NCI-H460 (cell line): Measurements from ENCODE around the gene INSIG1. TPM values are rescaled to one million over a fixed set of nuclear protein-coding genes. Genes with fewer than 3 reads are reported as not detected.

Source experiments
- DNase-seq: peaks from one replicate; pipeline ENCODE4 v3.0.0-alpha.2; 2016; ENCODE audit warnings: low read depth; ENCODE audit errors: extremely low read depth
- total RNA-seq: library from RNA; depleted of rRNA; stranded (reverse); fragments of >200 nt; shearing (Covaris generic); gene quantifications from 2 replicates; pipeline ENCODE4 v1.2.3, GENCODE V29; 2014

Gene INSIG1
- total RNA-seq, 1 experiment from 2014 or later, result 19.0 TPM

DNA sequence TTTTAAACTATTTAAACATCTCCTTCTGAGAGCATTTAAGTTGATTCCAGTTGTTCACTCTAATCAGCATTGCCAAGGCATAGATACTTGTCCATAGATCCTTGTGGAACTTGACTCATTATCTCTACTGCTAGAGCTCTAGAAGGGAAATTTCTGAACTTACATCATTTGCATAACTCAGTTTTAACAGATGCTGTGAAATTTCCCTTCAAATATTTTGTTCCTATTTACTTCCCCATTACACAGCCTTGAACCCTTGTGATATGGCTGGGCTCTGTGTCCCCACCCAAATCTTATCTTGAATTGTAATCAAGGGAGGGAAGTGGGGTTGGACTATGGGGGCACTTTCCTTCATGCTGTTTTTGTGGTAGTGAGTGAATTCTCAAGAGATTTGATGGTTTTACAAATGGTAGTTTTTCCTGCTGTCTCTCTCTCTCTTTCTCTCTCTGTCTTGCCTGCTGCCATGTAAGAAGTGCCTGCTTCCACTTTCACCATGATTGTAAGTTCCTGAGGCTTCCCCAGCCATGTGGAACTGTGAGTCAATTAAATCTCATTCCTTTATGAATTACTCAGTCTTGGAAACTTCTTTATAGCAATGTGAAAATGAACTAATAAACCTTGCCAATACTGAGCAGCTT lies 25.4 kb downstream of the INSIG1 start:
- no peak for DNase-seq

DNA sequence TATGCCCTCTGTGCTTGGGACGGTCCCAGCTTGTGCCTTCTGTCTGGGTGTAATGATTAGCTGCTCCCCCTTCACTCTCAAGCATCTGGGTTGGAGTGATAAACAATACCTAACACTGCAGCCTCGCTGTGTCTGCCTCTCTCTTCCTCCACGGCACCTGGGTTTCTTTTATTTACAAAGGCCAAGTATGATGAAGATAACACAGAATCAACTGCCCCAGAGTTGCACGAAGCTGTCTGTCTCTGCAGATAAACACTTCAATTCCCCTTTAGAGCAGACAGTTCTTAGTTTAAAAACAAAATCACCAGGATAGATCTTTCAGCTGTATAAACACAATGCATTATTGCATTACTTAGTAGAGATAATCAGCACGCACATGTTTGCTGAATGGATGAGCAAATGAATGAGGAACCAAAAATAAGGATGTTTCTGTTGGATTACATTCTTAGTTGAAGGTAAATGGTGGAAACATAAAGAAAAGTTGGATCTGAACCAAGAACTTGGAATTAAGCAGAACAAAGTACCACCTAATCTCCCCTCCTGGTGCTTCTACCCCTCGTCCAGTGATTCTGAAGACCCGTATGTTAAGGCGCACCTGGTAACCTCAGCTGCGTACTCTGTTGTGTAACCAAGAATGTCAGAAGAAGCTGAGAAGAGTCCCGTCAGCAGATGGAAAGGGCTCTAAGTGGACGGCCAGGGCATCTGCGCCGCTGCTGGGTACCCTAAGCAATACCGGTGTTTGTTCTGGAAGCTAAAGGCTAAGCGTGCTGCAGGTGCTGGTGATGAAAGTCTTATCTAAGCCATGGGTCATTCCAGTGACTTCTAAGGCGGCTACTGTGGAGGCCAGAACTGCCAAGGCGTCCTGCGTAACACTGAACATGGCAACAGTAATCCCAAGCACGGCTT lies 26.6 kb downstream of the INSIG1 start:
- no peak for DNase-seq

DNA sequence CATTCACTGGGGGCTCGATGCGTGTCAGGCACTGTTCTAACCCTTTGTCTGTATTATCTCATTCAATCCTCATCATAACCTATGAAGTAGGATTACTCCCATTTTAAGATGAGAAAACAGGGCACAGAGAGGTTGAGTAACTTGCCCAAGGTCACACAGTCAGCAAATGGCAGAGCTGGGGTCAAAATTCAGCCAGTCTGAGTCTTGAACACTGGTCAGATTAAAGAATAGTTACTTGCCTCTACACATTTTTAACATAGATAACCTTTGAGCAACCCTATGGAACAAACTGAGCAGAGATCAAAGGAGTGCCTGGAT lies 27.2 kb downstream of the INSIG1 start:
- no peak for DNase-seq

DNA sequence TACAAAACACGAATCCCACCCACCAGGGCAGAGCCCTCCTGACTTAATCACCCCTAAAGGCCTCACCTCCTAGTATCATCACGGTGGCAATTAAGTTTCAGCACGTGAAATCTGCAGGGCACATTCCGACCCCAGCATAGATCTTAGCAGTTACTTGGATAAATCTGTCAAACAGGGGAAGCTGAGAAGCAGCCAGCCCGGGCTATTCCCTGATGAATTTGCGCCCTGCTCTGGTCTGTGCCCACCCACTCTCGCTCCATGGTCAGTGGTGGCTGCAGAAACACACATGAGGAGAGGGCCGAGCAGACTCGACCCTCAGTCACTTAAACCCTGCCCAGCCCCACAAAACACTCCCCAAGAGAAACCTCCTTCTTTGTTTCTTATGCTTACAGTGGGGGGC lies 28.7 kb downstream of the INSIG1 start:
- no peak for DNase-seq

DNA sequence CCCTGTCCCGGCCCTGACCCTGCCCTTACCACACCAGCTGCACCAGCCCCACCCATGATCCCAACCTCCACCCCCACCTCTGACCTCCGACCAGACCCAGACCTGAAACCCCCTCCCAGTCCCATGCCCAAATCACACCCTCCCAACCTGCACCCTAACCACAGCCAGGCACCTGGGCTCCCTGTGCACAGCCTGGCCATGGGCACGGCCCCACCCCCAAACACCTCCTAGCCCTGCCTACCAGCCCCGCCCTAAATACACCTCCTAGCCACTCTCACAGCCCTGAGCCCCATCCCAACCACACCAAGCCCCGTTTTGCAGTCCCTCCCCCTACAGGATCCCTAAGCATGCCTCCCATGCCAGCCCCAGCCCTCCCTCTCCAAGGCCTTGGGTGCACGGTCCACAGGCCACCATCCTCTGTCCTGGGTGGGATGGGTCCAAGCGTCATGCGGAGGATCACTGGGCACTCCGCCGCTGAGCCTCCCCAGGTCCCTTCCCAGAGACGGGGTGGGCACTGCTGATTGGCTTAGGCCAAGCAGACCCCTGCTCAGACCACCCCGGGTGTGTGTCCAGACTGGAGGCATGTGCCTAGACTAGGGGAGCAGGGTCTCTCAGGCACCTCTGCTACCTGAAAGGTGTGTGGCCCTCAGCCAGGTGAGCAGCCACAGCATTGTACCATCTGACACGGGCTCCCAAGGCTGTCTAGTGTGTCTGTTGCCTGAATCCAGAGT lies 30.1 kb downstream of the INSIG1 start:
- no peak for DNase-seq

DNA sequence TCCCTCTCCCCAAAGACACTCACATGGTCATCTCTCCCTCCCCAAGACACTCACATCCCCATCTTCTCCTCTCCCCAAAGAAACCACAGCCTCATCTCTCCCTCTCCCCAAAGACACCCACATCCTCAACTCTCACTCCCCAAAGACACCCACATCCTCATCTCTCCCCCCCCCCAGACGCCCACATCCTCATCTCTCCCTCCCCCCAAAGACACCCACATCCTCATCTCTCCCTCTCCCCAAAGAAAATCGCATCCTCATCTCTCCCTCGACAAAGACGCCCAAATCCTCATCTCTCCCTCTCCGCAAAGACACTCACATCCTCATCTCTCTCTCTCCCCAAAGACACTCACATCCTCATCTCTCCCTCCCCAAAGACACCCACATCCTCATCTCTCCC lies 31.5 kb downstream of the INSIG1 start:
- DNase-seq, result no peak

DNA sequence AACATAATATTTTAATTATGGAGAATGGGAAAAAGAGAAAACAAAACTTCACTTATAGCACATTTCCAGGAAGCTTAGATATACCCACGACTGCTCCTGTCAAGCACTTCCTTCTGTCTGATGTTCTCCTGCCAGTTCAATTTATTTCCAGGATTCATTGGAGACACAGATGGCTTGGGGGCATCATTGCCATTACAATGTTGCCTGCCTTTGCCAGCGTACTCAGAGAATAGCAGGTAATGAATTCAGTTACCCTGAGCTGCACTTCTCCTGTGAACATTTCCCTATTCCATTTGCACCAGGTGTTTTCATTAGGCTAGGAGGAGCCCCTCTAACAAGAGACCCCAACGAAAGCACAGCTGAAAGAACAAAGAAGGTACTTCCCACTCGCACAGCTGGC lies 33.7 kb downstream of the INSIG1 start:
- DNase-seq, result no peak

DNA sequence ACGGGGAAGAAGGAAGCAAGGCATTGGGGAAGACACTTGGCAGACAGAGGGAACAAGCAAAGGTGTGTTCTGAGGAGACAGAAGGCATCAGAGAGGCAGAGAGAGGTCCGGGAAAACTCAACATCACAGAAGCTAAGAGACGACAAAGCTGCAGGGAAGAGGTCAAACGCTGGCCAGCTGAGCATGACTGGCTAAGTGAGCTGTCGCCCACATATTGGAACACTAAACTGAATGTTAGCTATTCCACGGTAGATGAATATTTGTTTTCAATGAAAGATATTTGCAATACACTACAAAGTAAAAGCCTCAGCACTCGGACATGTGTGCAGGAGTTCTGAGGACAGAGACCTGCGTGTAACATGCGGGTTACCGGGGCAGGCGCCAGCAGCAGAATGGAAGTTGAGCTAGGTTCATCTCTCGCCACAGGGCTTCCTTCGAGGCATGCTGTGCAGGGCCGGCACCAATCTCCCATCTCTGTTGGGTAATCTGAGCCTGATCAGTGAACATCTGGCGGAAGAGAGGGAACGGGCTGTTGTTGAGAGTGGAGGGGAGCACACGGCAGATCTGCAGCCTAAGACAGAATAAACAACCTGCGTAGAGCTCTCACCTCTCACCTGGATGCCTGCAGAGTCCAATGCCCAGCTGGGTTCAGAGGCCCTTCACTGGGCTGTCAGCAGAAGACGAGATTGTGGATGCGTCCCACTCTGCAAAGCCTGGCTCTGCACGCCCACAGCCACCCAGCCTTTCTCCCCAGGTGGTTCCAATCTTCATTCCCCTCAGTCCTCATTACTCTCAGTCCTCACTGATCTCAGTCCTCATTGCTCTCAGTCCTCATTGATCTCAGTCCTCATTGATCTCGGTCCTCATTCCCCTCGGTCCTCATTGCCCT lies 35.9 kb downstream of the INSIG1 start:
- no peak for DNase-seq

DNA sequence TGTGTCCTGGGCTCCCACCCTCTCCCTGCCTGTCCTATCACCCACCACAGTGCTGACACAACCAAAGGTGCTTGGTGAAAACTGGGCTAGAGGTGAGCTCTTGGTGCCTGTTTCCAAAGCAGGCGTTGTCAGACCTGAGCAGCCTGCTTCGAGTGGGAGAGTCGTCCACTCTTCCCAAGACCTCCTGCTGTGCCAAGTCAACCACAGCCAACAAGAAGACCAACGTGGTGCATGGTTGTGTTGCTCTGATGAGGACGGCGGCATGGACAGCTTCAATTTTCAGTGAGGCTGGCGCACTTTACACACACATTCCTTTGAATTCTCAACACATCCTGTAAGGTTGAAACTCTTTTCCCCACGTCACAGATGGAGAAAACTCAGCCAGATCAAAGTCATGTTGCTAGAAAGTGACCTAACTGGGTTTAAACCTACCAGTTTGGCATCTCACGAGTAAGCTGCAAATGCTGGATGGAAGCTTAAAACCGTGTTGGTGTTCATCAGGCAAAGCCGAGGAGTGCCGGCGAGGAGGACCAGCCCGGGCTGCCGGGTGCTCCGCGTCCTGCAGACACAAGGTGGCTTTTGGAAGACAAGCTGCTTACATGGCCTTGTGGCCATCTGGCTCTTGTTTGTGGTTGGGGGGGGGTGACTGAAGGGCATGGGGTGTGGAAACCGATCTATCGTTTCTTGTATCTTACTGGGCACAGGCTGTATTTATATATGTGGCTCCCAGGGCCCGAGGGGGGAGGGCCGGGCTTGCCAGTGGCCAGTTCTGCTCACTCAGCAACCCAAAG lies 39.3 kb downstream of the INSIG1 start:
- no peak for DNase-seq

DNA sequence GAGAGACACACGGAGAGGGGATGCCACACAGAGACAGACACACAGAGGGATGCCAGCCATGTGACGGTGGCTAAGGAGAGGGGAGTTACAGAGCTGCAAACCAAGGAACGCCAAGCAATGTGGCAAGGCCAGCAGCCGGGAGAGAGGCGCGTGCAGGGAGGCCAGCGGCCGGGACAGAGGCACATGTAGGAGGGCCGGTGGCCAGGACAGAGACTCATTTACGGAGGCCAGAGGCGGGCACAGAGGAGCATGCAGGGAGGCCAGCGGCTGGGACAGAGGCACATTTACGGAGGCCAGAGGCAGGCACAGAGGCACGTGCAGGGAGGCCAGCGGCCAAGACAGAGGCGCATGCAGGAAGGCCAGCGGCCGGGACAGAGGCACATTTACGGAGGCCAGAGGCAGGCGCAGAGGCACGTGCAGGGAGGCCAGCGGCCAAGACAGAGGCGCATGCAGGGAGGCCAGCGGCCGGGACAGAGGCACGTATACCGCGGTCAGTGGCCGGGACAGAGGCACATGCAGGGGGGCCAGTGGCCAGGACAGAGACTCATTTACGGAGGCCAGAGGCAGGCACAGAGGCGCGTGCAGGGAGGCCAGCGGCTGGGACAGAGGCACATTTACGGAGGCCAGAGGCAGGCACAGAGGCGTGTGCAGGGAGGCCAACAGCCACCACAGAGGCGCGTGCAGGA lies 40.4 kb downstream of the INSIG1 start:
- DNase-seq, result no peak

DNA sequence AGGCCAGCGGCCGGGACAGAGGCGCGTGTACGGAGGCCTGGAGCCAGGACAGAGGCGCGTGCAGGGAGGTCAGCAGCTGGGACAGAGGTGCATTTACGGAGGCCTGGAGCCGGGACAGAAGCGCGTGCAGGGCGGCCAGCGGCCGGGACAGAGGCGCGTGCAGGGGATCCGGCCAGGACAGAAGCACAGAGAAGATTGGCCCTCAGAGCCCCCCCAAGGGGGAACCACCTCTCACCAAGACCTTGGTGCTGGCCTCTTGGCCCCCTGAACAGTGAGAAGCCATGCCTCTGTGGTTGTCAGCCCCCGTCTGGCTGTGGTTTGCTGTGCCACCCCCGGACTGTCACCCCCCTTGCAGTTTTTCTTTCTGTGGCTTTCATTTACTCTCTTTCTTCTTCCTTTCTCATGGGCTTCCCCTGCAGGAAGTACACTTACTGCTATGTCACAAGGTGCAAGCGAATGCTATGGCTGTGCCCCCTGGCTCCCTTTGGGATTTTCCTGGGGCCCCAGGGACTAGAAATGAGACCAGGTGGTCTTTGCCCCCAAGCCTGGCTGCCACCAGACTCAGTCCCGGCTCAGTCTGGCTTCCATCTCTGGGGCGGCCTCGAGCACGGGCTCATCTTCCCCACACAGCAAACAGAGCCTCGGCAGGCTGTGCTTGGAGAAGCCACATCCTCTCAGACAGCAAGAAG lies 41.1 kb downstream of the INSIG1 start:
- DNase-seq, result no peak

DNA sequence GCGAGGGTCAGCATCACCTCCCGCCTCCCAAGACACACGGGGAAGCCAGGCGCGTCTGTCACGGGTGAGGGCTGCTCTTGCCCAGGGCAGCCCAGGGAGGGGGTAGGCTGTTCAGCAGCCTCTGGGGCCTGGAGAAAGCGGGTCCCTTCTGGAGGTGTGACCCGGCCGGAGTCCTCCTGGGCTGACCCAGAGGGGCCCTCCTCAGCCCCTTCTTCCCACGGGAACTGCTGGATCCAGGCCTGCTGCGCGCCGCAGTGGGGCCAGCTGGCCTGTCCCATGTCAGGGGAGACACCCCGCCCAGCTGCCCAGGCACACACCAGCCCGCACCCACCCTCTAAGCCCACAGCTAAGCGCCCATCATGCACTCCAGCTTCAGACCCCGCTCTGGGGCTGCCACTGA lies 41.8 kb downstream of the INSIG1 start:
- DNase-seq, result no peak

DNA sequence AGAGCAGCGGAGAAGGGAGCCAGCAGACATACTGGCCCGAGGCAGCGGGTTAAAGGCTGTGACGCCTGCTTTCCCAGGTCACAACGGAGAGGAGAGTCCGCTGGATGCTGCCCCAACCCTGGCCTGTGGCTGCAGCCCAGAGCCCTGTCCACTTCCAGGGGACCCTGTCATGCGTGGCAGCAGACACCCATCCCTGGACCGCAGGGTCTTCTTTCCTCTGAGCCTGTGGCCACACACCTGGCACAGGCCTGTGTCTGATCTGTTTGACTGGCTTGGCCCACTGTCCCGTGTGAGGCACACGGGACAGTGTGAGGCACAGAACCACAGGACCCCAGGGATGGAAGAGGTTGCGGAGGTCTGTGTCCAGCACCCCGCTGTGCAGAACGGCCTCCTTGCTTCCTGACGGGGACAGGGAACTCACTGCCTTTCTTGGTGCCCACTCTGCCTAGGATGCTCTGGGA lies 42.4 kb downstream of the INSIG1 start:
- no peak for DNase-seq

DNA sequence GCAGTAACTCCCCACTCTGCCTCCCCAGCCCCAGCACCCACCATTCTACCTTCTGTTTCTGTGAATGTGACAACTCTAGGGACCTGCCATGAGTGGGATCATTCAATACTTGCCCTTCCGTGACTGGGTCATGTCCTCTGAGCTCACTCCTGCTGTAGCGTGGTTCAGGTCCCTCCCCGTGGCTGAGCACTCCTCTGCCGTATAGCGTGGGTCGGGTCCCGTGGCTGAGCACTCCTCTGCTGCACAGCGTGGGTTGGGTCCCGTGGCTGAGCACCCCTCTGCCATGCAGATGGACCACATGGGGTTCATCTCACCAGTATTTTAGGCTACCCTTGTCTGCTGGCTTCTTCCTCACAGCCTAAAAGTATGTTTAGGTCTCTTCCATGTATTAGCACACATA lies 43.0 kb downstream of the INSIG1 start:
- no peak for DNase-seq

DNA sequence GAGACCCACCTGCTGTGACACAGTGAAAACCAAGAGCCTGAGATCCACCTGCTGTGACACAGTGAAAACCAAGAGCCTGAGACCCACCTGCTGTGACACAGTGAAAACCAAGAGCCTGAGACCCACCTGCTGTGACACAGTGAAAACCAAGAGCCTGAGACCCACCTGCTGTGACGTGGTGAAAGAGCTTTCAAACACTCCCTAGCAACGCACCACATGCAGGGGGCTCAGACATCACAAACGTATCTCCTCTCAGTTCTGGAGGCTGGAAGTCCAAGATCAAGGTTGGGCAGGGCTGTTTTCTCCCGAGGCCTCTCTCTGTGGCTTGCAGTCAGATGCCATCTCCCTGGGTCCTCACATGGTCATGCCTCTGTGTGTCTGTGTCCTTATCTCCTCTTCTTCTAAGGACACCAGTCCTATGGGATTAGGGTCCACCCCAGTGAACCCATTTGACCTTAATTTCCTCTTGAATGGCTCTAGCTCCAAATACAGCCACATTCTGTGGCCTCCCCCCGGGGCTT lies 43.8 kb downstream of the INSIG1 start:
- DNase-seq, result no peak

DNA sequence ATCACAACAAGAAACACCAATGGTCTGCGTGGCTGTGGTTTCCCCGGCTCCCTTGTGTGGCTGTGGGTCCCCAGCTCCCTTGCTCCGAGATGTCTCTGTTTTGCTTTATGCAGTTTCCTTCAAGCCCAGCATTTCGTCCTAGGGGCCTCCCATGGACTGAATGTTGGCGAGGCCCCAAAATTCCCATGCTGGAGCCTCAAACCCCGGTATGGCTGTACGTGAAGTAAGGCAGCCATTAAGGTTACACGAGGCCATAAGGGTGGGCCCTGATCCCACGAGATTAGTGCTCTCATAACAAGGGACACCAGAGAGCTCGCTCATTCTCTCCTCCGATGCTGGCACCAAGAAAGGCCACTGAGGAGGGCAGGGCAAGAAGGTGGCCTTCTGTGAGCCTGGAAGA lies 44.6 kb downstream of the INSIG1 start:
- no peak for DNase-seq

DNA sequence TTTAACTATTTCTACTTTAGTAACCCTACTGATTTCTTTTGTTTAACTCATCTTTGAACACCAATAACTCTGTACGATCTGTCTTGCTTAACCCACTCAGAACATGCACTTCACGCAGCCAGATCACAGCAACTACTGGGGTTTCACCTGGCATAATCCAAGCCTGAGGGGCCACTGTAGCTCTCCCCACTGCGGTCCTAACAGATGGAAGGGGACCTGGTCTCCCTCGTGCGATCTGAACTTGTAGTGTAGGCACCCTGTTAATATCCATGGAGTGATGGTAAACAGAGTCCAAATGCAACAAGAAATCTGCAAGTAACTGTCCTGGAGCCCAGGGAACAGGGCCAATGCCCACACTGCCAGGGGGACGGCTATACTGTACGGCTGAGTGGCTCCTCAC lies 45.5 kb downstream of the INSIG1 start:
- DNase-seq, result no peak

DNA sequence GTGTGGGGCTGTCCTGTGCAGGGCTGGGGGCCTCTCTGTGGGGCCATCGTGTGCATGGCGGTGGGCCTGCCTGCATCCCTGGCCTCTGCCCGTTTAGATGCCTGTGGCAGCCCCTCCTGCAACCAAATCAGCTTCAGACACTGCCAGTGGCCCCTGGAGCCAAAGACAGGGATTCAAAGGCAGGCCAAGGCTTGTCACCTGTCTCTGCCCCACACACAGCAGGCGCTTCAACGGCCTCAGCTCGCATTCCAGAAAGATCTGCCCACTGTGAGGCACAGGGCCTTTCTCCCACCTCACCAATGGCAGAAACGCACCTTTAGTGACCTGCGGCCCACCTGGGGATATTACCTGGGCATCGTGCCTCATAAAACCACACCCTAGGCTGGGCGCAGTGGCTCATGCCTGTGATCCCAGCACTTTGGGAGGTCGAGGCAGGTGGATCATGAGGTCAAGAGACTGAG lies 46.0 kb downstream of the INSIG1 start:
- DNase-seq, result no peak
